Measurements from ENCODE around the gene SPSB3. TPM values are rescaled to one million over a fixed set of nuclear protein-coding genes. Genes with fewer than 3 reads are reported as not detected.

Gene SPSB3
- total RNA-seq, 2 experiments from 2014 or later: 12.5 to 13.6 TPM

DNA sequence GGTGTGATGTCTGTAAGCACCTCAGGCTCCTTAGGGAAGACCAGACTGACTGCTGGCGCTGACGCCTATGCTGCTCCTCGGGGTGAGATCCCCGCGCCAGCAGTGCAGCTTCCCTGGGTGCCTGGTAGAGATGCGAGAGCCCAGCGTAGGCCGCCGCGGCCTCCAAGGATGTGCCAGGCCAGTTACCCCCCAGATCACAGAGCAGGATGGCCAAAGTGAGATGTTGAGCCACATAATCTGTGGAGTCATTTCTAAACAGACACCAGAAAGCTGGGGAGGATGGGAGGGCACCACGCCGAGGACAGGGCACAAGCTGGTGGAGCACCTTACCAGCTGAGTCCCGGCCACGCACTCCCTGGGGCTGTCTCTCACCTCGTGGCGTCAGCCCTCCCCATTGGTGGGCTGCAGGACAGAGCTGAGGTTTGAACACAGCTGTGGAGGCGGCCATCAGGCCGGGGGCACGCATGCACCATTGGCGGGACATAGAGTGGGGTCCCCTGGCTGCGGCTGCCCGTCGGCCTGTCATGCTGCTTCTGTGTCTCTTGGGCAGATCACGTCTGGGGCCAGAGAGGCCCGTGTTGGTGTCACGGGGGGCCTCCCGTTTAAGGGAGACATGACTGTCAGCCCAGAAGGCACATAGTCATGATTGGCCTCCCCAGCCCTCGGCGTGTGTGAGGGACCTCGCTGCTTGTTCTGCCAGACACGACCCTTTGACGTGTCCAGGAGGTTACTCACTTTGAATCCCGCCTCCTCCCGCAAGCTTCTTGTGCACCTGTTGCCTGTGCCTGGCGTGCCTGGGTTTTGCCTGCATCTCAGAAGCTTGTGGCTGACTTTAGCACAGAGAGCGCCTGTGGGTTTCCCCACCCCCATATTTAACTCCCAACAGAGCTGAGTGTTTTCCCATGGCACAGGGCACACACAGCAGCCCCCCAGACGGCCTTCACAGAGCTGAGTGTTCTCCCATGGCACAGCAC is 54.4 kb downstream of the SPSB3 start:
- no peak for ATAC-seq
- H3K27ac Mint-ChIP-seq: no peak overlapping the region
- intact Hi-C loops (cut with DNase I, micrococcal nuclease): no loop called here
- ChIA-PET POLR2A (no interaction called here), CTCF (no interaction called here)
- H3K9me3 Mint-ChIP-seq (ENCODE audit: low read depth): no peaks in the 10 kb centered on the region
- no peak for DNase-seq
- H3K4me3 Mint-ChIP-seq: no peak overlapping the region
- H3K4me1 Mint-ChIP-seq: peaks cover 9% of the 10 kb centered on the region
- no peaks in the 10 kb centered on the region for H3K27me3 Mint-ChIP-seq
- peaks cover 15% of the 10 kb centered on the region for H3K36me3 Mint-ChIP-seq (ENCODE audit: low read depth)

Small RNAs within 50 kb of the gene (microRNA-seq; reads per million reads assigned to microRNA genes)
- 8.5 reads per million, percentile 25 among the genes with 10 or more reads in this experiment for gene MIR3177 (ENCODE audit: borderline replicate concordance)

Other genes with a start within 250 kb of the SPSB3 start
- 10 to 100 TPM; 12.6 to 17.5 TPM for gene TMEM204, start 248.9 kb downstream of the SPSB3 start, total RNA-seq
- 10 to 100 TPM in 1 of 2 experiments, 1 to 10 TPM in 1; 9.8 to 11.0 TPM for gene IFT140, start 170.5 kb downstream of the SPSB3 start, total RNA-seq
- 10 to 100 TPM; 14.1 to 15.0 TPM for gene CRAMP1, start 170.2 kb downstream of the SPSB3 start, total RNA-seq
- 100 to 1,000 TPM in 1 of 2 experiments, 10 to 100 TPM in 1; 77.1 to 111 TPM for gene JPT2, start 104.3 kb downstream of the SPSB3 start, total RNA-seq
- 10 to 100 TPM; 56.7 to 57.6 TPM for gene MAPK8IP3, start 76.4 kb downstream of the SPSB3 start, total RNA-seq
- gene NME3, start 11.0 kb downstream of the SPSB3 start, total RNA-seq: 10 to 100 TPM; 23.7 to 43.6 TPM
- gene EME2, start 9.8 kb downstream of the SPSB3 start, total RNA-seq: 10 to 100 TPM; 13.1 to 18.4 TPM
- 100 to 1,000 TPM; 146 to 175 TPM for gene MRPS34, start 9.4 kb downstream of the SPSB3 start, total RNA-seq
- 10 to 100 TPM; 34.4 to 42.4 TPM for gene NUBP2, start 389 bp upstream of the SPSB3 start, total RNA-seq
- gene IGFALS, start 11.1 kb upstream of the SPSB3 start, total RNA-seq: not detected
- 10 to 100 TPM; 20.9 to 25.0 TPM for gene HAGH, start 44.3 kb upstream of the SPSB3 start, total RNA-seq
- 10 to 100 TPM; 11.6 to 11.9 TPM for gene FAHD1, start 44.6 kb upstream of the SPSB3 start, total RNA-seq
- under 1 TPM; 0.14 to 0.21 TPM for gene MEIOB, start 89.6 kb upstream of the SPSB3 start, total RNA-seq
- not detected for gene HS3ST6, start 135.8 kb upstream of the SPSB3 start, total RNA-seq
- 10 to 100 TPM; 17.3 to 21.8 TPM for gene MSRB1, start 160.6 kb upstream of the SPSB3 start, total RNA-seq
- not detected for gene RPL3L, start 172.1 kb upstream of the SPSB3 start, total RNA-seq
- 100 to 1,000 TPM; 113 to 118 TPM for gene NDUFB10, start 177.0 kb upstream of the SPSB3 start, total RNA-seq
- gene RPS2, start 182.3 kb upstream of the SPSB3 start, total RNA-seq: 1,000 to 10,000 TPM; 5,351 to 6,287 TPM
- not detected for gene RNF151, start 184.3 kb upstream of the SPSB3 start, total RNA-seq
- 10 to 100 TPM; 47.4 to 48.6 TPM for gene TBL3, start 189.5 kb upstream of the SPSB3 start, total RNA-seq
- not detected for gene NOXO1, start 198.9 kb upstream of the SPSB3 start, total RNA-seq
- 10 to 100 TPM; 25.0 to 25.8 TPM for gene GFER, start 201.6 kb upstream of the SPSB3 start, total RNA-seq
- 1 to 10 TPM; 4.8 to 5.9 TPM for gene SYNGR3, start 207.4 kb upstream of the SPSB3 start, total RNA-seq
- gene ZNF598, start 227.2 kb upstream of the SPSB3 start, total RNA-seq: 10 to 100 TPM; 64.6 to 69.8 TPM
- 1 to 10 TPM; 2.0 to 2.8 TPM for gene NPW, start 237.2 kb upstream of the SPSB3 start, total RNA-seq
- 1 to 10 TPM; 1.9 to 2.7 TPM for gene NHERF2, start 244.3 kb upstream of the SPSB3 start, total RNA-seq

Measured in activated CD4-positive, alpha-beta T cell treated with anti-CD3 and anti-CD28 coated beads for 36 hours (primary cell).